Thymus (tissue), 11 donors: ENCODE results near the gene DMD. TPM values are rescaled to one million over a fixed set of nuclear protein-coding genes. Genes with fewer than 3 reads are reported as not detected.
"Not testable (repeated sequence)": the region's sequence is repeated elsewhere in the genome, so short reads cannot be mapped to it uniquely, and the experiment has no call there.

ENCODE experiments used
- DNase-seq, 9 donors: peaks; one replicate each; pipeline ENCODE4 v3.0.0-alpha.2; 2013; ENCODE audit warnings: low spot score in 9 of 9, low read depth in 6 of 9, missing footprints in 1 of 9
- H3K27ac ChIP-seq, 2 donors: one replicate each; pipeline ENCODE4 v1.5.1; 2013; ENCODE audit warnings: control low read depth in 1 of 2, low read depth in 1 of 2, low read length in 1 of 2, mild to moderate bottlenecking in 1 of 2, moderate library complexity in 1 of 2
- H3K27me3 ChIP-seq, 2 donors: one replicate each; pipeline ENCODE4 v1.5.1; 2013; ENCODE audit warnings: low read length in 1 of 2; ENCODE audit not compliant: control insufficient read depth in 2 of 2, insufficient read depth in 1 of 2
- H3K36me3 ChIP-seq, 2 donors: one replicate each; pipeline ENCODE4 v1.5.1; 2013; ENCODE audit warnings: low read length in 1 of 2, mild to moderate bottlenecking in 1 of 2, moderate library complexity in 1 of 2; ENCODE audit not compliant: control insufficient read depth in 2 of 2, insufficient read depth in 2 of 2
- H3K4me1 ChIP-seq, 2 donors: one replicate each; pipeline ENCODE4 v1.5.1; 2013; ENCODE audit warnings: low read length in 2 of 2; ENCODE audit not compliant: control insufficient read depth in 2 of 2, insufficient read depth in 2 of 2
- H3K4me3 ChIP-seq, 2 donors: one replicate each; pipeline ENCODE4 v1.5.1; 2013; ENCODE audit warnings: low read length in 2 of 2, control low read depth in 1 of 2, mild to moderate bottlenecking in 1 of 2
- H3K9me3 ChIP-seq, 2 donors: one replicate each; pipeline ENCODE4 v1.5.1; 2013; ENCODE audit warnings: low read length in 1 of 2, mild to moderate bottlenecking in 1 of 2; ENCODE audit not compliant: control insufficient read depth in 2 of 2, insufficient read depth in 1 of 2
- WGBS: extraction: QIAGEN DNeasy Blood & Tissue Kit; methylation state at CpG from one replicate; pipeline ENCODE4 v1.1.7; 2013; 5-methylcytosine and 5-hydroxymethylcytosine counted together
- polyA plus RNA-seq: library from polyadenylated mRNA; stranded (reverse); fragments of 200-250 nt; gene quantifications from one replicate; pipeline ENCODE4 v1.2.3, GENCODE V29; 2013
- total RNA-seq: library from RNA; stranded (reverse); fragments of 120-200 nt; gene quantifications from one replicate; pipeline ENCODE4 v1.2.4, GENCODE V29; 2013
- donor health status: healthy.

DMD gene
- total and polyA plus RNA-seq, 2 donors, result 4.7 to 5.7 TPM

DNA sequence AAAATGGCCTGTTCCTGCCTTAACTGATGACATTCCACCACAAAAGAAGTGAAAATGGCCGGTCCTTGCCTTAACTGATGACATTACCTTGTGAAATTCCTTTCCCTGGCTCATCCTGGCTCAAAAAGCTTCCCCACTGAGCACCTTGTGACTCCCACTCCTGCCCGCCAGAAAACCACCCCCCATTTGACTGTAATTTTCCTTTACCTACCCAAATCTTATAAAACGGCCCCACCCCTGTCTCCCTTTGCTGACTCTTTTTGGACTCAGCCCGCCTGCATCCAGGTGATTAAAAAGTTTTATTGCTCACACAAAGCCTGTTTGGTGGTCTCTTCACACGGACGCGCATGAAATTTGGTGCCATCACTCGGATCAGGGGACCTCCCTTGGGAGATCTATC lies 1833.5 kb downstream of the DMD start:
- H3K4me1 ChIP-seq, H3K4me3 ChIP-seq, H3K27ac ChIP-seq, DNase-seq, H3K27me3 ChIP-seq, H3K36me3 ChIP-seq, H3K9me3 ChIP-seq: not testable (repeated sequence)
- 90% methylated on average over 8 of the region's 8 CpGs for WGBS

DNA sequence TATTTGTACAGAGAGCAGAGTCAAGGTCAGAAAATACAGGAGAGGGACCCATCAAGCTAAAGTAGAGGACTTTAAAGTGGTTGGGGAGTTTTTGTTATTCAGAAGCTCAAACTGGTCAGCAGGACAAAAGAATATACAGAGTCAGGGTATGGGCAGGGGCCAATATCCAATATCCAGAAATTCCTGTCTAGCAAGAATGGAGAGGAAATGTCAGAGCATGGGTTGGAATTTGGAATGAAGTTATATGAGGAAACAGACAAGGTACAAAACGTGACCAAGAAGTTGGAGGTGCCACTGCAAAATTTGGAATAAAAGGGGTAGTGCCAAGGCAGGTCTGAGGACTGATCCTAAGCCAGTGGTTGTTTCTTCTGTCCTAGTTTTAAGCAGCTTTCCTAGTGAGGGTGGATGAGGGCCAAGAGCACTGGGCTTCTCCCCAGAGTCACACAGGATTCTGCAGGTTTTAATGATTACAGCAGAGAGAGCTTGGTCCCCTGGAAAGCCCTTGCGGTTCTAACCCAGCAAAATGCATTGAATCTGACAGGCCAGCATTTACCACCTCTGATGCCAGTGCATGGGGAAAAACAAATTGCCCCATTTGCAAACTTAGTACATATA lies 1834.8 kb downstream of the DMD start:
- no peaks in the 10 kb centered on the region for H3K4me1 ChIP-seq
- DNase-seq, result no peak
- WGBS, result 79% methylated on average over 2 of the region's 2 CpGs

DNA sequence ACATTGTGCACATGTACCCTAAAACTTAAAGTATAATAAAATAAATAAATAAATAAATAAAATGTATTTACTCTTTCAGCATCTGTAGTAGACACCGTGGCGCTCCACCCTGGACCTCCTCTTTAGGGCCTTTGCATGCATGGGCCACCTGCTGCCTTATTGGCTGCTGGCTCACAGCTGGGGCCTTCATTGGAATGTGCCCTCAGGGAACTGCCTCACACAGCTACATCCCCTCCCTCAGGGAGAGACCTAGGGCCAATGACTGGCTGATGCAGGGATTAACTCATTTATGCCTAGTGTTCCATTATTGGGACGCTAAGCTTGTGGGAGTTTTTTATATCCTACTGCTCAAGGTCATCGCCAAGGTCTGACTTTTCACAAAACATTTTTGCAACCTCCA lies 1836.6 kb downstream of the DMD start:
- no peaks in the 10 kb centered on the region for H3K27me3 ChIP-seq
- no peak for DNase-seq
- H3K9me3 ChIP-seq, result no peaks in the 10 kb centered on the region
- H3K27ac ChIP-seq, result no peak overlapping the region
- no peaks in the 10 kb centered on the region for H3K36me3 ChIP-seq
- WGBS, result 94% methylated on average over 4 of the region's 4 CpGs
- no peak overlapping the region for H3K4me3 ChIP-seq
- no peaks in the 10 kb centered on the region for H3K4me1 ChIP-seq

More for the DNA sequence above, 1834.8 kb downstream of the DMD start:
- Histone ChIP-seq H3K27me3 (no peaks in the 10 kb centered on the region), H3K9me3 (no peaks in the 10 kb centered on the region), H3K4me3 (no peak overlapping the region), H3K36me3 (no peaks in the 10 kb centered on the region), H3K27ac (no peak overlapping the region)

DNA sequence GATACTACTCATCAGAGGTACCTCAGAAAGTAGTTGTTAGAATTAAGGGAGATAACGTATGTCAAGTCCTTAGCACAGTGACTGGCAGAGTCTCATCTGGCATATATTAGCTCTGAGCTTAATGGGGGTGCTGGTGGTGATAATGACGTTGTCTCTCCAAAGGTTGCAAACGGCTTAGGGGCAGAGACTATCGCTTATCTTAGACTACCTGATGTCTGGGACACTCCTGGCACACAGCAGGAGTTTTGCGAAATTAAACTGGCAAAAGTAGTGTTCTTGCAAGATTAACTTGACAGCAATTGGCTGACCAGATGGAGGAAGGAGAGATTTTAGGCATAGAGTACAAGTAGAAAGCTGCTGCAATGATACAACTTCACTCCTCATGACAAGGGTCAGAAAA lies 1839.4 kb downstream of the DMD start:
- Histone ChIP-seq H3K36me3 (no peaks in the 10 kb centered on the region), H3K9me3 (no peaks in the 10 kb centered on the region), H3K4me1 (no peaks in the 10 kb centered on the region), H3K27me3 (no peaks in the 10 kb centered on the region), H3K4me3 (no peak overlapping the region), H3K27ac (no peak overlapping the region)
- WGBS, result 90% methylated on average over 5 of the region's 5 CpGs
- no peak for DNase-seq

DNA sequence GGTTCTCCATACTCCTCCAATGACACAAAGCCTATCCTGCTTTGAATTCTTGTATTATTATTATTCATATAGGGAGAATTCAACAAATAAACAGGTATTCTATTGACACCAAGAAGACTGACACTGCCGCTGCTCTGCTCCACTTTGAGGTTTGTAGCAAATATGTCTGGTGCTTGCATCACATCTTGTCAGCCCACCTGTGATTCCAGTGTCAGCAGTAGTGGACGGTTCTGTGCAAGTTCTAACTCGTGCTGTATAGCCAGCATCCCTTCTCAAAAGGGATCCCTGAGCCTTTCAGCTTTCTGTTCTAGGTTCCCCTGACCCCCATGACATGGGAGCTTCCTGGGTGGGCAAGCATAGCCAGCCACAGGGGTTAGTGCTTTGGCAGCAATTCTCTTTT lies 1843.5 kb downstream of the DMD start:
- no peaks in the 10 kb centered on the region for H3K9me3 ChIP-seq
- DNase-seq, result peak in 1 of 9 donors; percentile 0
- no peak overlapping the region for H3K4me3 ChIP-seq
- no peaks in the 10 kb centered on the region for H3K36me3 ChIP-seq
- no peaks in the 10 kb centered on the region for H3K27me3 ChIP-seq
- WGBS, result 86% methylated on average over 3 of the region's 3 CpGs
- H3K27ac ChIP-seq, result no peak overlapping the region
- no peaks in the 10 kb centered on the region for H3K4me1 ChIP-seq

DNA sequence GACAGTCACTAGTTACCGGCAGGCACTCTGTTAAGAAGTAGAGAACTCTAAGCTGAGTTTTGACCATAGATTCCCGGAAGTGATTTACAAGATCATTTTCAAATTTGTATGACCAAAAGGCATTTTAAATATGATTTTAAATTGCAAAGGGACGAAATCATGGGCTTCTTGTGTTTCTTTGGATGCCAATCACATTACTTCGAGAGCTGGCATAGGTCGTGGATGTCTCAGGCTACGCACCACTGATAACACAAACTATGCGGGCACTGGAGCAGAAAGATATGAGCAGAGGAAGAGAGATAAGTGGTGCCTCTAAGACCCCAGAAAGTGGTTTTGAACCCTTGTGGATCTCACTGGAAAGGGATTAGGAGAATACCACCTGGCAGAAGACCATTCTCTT lies 1845.3 kb downstream of the DMD start:
- Histone ChIP-seq H3K36me3 (no peaks in the 10 kb centered on the region), H3K27ac (no peak overlapping the region), H3K4me3 (no peak overlapping the region), H3K27me3 (no peaks in the 10 kb centered on the region), H3K9me3 (no peaks in the 10 kb centered on the region), H3K4me1 (no peaks in the 10 kb centered on the region)
- 83% methylated on average over 7 of the region's 7 CpGs for WGBS
- no peak for DNase-seq

DNA sequence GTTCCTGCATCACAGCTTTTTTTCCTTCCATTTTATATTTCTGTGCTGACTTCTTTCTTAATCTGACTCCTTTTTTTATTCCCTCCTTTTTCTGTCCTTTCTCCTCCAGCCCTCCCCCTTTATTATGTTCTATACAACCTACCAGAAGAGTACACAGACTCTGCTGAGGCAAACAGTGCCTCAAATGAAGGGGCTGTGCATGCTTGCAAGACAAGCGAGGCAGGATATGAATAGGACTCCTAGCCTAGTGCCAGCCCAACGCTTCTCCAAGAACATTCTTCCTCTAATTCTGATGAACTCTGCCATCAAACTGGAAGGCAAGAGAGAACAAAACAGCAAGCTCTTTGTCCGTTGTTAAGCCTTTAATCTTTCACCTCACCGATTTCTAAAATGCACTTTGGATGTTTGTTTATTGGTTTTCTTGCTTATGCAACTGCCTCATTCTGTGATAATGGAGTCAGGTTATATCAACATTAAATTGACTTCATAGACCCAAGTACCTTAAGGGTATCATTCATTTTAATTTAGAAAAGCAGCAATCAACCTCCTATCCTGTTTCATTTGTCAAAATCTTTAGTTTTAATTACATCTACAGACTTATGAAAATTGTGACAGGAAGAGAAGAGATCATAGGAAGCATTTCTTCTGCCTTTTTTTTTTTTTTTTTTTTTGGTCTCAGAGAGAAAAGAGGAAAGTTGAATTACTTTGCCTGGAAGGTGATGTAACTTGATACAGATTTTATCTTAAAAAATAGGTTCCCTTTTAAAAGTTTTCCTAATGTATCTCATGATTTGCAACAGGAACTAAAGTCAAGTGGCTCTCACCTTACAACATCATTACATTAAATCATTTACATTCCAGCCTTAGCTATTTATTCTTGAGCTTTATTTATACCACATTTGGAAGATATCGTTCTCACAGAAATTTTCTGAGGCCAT lies 1854.8 kb downstream of the DMD start:
- Histone ChIP-seq H3K27me3 (no peaks in the 10 kb centered on the region), H3K27ac (no peak overlapping the region), H3K4me3 (no peak overlapping the region), H3K36me3 (no peaks in the 10 kb centered on the region), H3K4me1 (no peaks in the 10 kb centered on the region), H3K9me3 (no peaks in the 10 kb centered on the region)
- WGBS, result 89% methylated on average over 5 of the region's 5 CpGs
- no peak for DNase-seq

DNA sequence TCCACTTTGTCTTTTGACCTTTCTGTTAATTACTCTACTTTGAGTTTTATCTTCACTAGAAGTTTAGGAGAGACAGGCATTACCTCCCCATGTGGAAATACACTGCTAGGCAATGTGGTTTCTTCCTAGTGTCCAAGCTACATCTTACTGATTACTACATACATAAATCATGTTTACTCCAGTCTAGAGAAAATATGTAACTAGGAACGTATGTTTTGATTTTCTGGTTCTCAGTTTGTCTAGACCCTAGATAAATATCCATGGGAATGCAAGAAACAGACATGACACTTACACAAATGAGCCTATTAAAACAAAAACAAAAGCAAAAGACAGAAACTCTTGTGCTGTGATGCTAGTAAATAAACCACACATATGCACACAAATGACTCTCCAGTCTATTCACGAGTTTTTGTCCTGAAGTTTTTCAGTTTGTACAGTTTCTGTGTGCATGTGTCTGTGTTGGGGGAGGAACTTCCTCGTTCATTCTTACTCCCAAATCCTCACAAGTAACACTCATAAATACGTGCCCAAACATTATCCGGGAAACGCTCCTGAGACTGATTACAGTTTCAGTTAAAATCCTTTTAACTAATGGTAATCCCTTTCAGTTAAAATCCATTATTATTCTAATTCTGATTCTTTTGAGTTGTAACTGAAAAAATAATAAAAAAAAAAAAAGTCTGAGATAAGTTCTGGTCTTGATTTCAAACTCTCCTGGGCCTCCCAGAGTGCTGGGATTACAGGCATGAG lies 1856.0 kb downstream of the DMD start:
- H3K27ac ChIP-seq, result no peak overlapping the region
- H3K9me3 ChIP-seq, result no peaks in the 10 kb centered on the region
- no peaks in the 10 kb centered on the region for H3K4me1 ChIP-seq
- H3K36me3 ChIP-seq, result no peaks in the 10 kb centered on the region
- 84% methylated on average over 6 of the region's 6 CpGs for WGBS
- no peaks in the 10 kb centered on the region for H3K27me3 ChIP-seq
- no peak for DNase-seq
- H3K4me3 ChIP-seq, result no peak overlapping the region

DNA sequence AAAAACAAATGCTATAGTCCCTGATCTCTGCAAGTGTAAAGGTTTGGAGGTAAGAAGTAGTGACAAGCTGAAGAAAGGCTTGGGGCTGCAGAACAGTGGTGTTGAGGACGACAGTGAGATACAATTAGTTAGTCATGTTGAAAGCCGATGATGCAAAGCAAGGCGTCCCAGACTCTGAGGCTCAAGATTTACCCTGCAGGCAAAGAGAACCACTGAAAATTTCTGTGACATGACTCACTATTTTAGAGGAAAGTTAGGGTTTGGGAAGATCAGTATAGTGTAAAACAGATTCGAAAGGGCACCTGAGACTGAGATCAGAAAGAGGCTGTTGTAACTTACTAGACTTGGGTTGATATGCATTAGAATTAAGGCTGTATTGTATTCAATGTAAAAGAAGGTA lies 1858.3 kb downstream of the DMD start:
- no peaks in the 10 kb centered on the region for H3K27me3 ChIP-seq
- no peak for DNase-seq
- no peaks in the 10 kb centered on the region for H3K36me3 ChIP-seq
- no peak overlapping the region for H3K4me3 ChIP-seq
- H3K4me1 ChIP-seq, result no peaks in the 10 kb centered on the region
- H3K9me3 ChIP-seq, result no peaks in the 10 kb centered on the region
- 92% methylated on average over 4 of the region's 4 CpGs for WGBS
- H3K27ac ChIP-seq, result no peak overlapping the region
